Ectodermal cell (in vitro differentiated cells): Measurements from ENCODE around the gene CARD9.

Experiments
- H3K27ac ChIP-seq: 2 replicates; pipeline ENCODE4 v1.7.0; 2013; ENCODE audit warnings: mild to moderate bottlenecking, low read depth, low read length; ENCODE audit not compliant: insufficient read depth, poor library complexity, severe bottlenecking
- H3K27me3 ChIP-seq: 2 replicates; pipeline ENCODE4 v1.7.0; 2013; ENCODE audit warnings: mild to moderate bottlenecking, low read length; ENCODE audit not compliant: insufficient read depth, control insufficient read depth, poor library complexity, severe bottlenecking
- H3K36me3 ChIP-seq: one replicate; pipeline ENCODE4 v1.7.0; 2013; ENCODE audit warnings: low read length; ENCODE audit not compliant: control insufficient read depth, insufficient read depth
- H3K4me1 ChIP-seq: one replicate; pipeline ENCODE4 v1.7.0; 2013; ENCODE audit warnings: low read length; ENCODE audit not compliant: control insufficient read depth, insufficient read depth
- H3K4me3 ChIP-seq: 2 replicates; pipeline ENCODE4 v1.7.0; 2013; ENCODE audit warnings: low read depth, low read length, control low read depth; ENCODE audit not compliant: insufficient read depth
- H3K9me3 ChIP-seq: 2 replicates; pipeline ENCODE4 v1.7.0; 2013; ENCODE audit warnings: mild to moderate bottlenecking, low read length, moderate library complexity; ENCODE audit not compliant: control insufficient read depth
- WGBS, 2 experiments: methylation state at CpG; one replicate each; pipeline ENCODE4 v1.1.7; 2013; ENCODE audit warnings: missing lambda C conversion rate in 2 of 2; 5-methylcytosine and 5-hydroxymethylcytosine counted together

The CARD9 gene

GRCh38 chr9:136342181-136343120, 31.0 kb downstream of the CARD9 start:
- H3K36me3 ChIP-seq: no peaks in the 10 kb centered on the region
- 11 to 12% methylated on average over 60 of the region's 60 CpGs for WGBS, 2 experiments
- peak overlapping the region; percentile 69 for H3K27ac ChIP-seq
- no peaks in the 10 kb centered on the region for H3K27me3 ChIP-seq
- peak overlapping the region; percentile 34 for H3K4me3 ChIP-seq
- peaks cover 25% of the 10 kb centered on the region for H3K4me1 ChIP-seq
- H3K9me3 ChIP-seq: no peaks in the 10 kb centered on the region

- Histone ChIP-seq H3K27ac (no peak overlapping the region), H3K36me3 (no peaks in the 10 kb centered on the region), H3K9me3 (no peaks in the 10 kb centered on the region), H3K4me1 (peaks cover 25% of the 10 kb centered on the region), H3K27me3 (no peaks in the 10 kb centered on the region), H3K4me3 (peak overlapping the region; percentile 34)
- WGBS, 2 experiments: 92 to 93% methylated on average over 9 to 10 of the region's 10 CpGs
Measured at GRCh38 chr9:136341769-136342168, 31.7 kb downstream of the CARD9 start.

- Histone ChIP-seq H3K36me3 (no peaks in the 10 kb centered on the region), H3K4me1 (peaks cover 19% of the 10 kb centered on the region), H3K4me3 (no peak overlapping the region), H3K9me3 (no peaks in the 10 kb centered on the region), H3K27ac (no peak overlapping the region), H3K27me3 (no peaks in the 10 kb centered on the region)
- 96% methylated on average over 18 of the region's 18 CpGs for WGBS, 2 experiments
Measured at GRCh38 chr9:136341042-136341655, 32.3 kb downstream of the CARD9 start.

GRCh38 chr9:136340356-136341041, 33.0 kb downstream of the CARD9 start:
- H3K4me3 ChIP-seq: no peak overlapping the region
- H3K4me1 ChIP-seq: peaks cover 17% of the 10 kb centered on the region
- 96 to 97% methylated on average over 28 of the region's 28 CpGs for WGBS, 2 experiments
- H3K9me3 ChIP-seq: no peaks in the 10 kb centered on the region
- H3K27ac ChIP-seq: no peak overlapping the region
- no peaks in the 10 kb centered on the region for H3K36me3 ChIP-seq
- no peaks in the 10 kb centered on the region for H3K27me3 ChIP-seq

GRCh38 chr9:136339958-136340310, 33.5 kb downstream of the CARD9 start:
- Histone ChIP-seq H3K4me1 (peaks cover 20% of the 10 kb centered on the region), H3K27me3 (no peaks in the 10 kb centered on the region), H3K9me3 (no peaks in the 10 kb centered on the region), H3K27ac (no peak overlapping the region), H3K4me3 (no peak overlapping the region), H3K36me3 (no peaks in the 10 kb centered on the region)
- WGBS, 2 experiments: 90 to 96% methylated on average over 10 to 12 of the region's 12 CpGs

GRCh38 chr9:136339173-136339957, 34.1 kb downstream of the CARD9 start:
- no peak overlapping the region for H3K27ac ChIP-seq
- H3K27me3 ChIP-seq: no peaks in the 10 kb centered on the region
- H3K4me1 ChIP-seq: peaks cover 26% of the 10 kb centered on the region
- no peaks in the 10 kb centered on the region for H3K9me3 ChIP-seq
- no peaks in the 10 kb centered on the region for H3K36me3 ChIP-seq
- WGBS, 2 experiments: 64 to 65% methylated on average over 32 of the region's 32 CpGs
- no peak overlapping the region for H3K4me3 ChIP-seq

- Histone ChIP-seq H3K27ac (no peak overlapping the region), H3K9me3 (no peaks in the 10 kb centered on the region), H3K27me3 (no peaks in the 10 kb centered on the region), H3K4me3 (no peak overlapping the region), H3K4me1 (peaks cover 26% of the 10 kb centered on the region), H3K36me3 (no peaks in the 10 kb centered on the region)
- 94 to 97% methylated on average over 25 of the region's 25 CpGs for WGBS, 2 experiments
Measured at GRCh38 chr9:136338511-136338910, 35.0 kb downstream of the CARD9 start.

GRCh38 chr9:136337416-136338395, 35.8 kb downstream of the CARD9 start:
- Histone ChIP-seq H3K27me3 (no peaks in the 10 kb centered on the region), H3K4me3 (no peak overlapping the region), H3K4me1 (peaks cover 19% of the 10 kb centered on the region), H3K9me3 (no peaks in the 10 kb centered on the region), H3K36me3 (no peaks in the 10 kb centered on the region), H3K27ac (no peak overlapping the region)
- WGBS, 2 experiments: 94 to 95% methylated on average over 43 of the region's 43 CpGs

GRCh38 chr9:136336881-136337280, 36.6 kb downstream of the CARD9 start:
- H3K27me3 ChIP-seq: no peaks in the 10 kb centered on the region
- H3K36me3 ChIP-seq: no peaks in the 10 kb centered on the region
- H3K4me3 ChIP-seq: no peak overlapping the region
- H3K27ac ChIP-seq: no peak overlapping the region
- WGBS, 2 experiments: 96 to 97% methylated on average over 23 of the region's 23 CpGs
- H3K4me1 ChIP-seq: peaks cover 17% of the 10 kb centered on the region
- H3K9me3 ChIP-seq: no peaks in the 10 kb centered on the region
